Central memory CD4-positive, alpha-beta T cell (primary cell): ENCODE results near the gene ATXN8OS.
"Not testable (repeated sequence)": the region's sequence is repeated elsewhere in the genome, so short reads cannot be mapped to it uniquely, and the experiment has no call there.

ENCODE experiments used
- DNase-seq: peaks from one replicate; pipeline ENCODE4 v3.0.0; 2022
- total RNA-seq, 3 experiments: gene quantifications; one replicate each; lab custom pipeline; 2026; lab: John Stamatoyannopoulos, UW

The ATXN8OS gene
- total RNA-seq, result 0 to 0.04 (median 0) reads per million in 3 experiments

DNA sequence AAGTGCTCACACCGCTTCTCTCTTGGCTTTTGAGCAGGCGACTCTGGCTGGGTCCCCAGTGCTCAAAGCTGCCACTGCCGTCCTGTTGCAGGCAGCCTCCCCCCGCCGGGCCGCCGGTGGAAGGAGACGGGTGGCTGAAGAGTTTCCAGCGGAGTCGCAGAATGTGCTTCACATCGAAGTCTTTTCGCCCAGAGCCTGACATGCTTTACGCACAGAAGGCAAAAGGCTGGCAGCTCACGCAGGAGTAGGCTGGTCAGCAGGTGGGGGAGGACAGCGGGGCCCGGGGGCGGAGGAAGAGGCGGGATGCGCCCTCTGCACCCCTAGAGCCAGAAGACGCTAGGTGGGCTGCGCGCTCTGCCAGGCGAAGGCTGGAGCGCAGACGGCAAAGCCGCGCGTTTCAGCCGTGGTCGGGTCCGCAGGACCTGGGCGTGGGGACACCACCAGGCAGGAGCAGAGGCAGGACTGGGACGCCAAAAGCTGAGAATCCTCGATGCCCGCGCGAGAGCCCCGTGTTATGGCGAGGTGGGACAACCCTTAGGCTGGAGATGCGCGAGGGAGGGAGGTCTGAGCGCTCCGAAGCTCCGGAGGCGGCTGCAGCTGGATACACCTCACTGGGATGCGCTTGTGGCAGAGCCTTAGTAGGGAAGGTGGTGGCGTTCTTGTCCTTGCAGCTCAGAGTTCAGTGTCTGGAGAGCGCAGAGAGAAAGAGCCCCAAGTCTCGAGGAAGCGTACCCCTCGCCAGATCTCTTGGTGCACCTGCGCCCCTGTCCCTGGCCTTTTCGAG, at the start of gene ATXN8OS:
Gene ATXN8OS, plus strand, starts transcription at position 329 of the 784 bp plus-strand sequence.
- no peak for DNase-seq

DNA sequence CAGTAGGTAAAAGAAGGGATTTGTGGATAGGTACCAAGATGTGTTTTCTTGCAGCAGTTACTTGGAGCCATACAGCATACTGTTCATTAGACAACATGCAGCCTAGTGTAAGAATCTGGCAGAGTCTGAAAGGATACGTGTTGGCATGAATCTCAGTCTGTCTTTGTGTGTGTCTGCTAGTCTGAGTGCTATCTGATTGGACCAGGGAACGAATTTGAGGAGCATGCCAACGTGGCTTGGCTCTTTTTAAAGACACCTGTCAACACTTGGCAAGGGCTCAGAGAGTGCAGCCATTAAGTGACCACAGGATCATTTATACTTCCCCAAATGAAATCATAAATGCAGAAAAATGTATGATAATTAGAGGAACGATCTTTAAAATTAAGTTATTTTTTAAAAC, 27.6 kb upstream of the ATXN8OS start:
- no peak for DNase-seq

DNA sequence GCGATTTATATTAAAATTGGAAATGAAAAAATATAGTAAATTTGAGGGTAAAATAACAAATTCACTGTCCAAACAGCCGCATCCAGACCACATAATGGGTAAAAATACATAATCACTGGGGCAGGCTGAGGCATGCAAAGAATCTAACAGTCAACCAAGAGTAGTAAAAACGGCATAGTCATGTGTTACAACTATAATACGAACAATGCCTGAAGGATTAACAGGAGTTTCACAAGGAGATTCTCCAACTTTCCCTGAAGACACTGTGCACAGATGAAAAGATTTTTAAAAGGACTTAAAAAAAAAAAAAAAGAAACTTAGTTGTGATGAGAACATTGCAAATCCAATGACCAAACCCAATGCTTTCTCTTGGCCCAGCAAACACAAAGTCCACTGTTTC, 20.4 kb upstream of the ATXN8OS start:
- no peak for DNase-seq

DNA sequence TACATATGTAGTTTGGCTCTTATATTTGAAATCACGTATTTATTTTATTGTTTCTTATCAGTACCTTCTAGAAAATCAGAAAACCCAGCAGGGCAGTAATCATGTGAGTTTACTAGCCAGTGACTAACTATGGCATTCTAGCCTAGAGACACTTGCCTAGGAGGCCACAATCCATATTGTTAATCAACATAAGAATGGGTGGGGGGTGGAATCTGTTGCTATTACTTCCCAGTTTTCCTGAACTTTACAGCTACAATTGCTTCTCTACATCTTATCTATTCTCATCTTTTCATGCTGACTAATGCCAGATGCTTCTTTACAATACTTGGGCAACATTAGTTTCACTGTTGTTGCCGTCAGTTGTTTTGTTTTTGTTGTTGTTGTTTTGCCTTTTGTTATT, 18.7 kb upstream of the ATXN8OS start:
- DNase-seq, result no peak

DNA sequence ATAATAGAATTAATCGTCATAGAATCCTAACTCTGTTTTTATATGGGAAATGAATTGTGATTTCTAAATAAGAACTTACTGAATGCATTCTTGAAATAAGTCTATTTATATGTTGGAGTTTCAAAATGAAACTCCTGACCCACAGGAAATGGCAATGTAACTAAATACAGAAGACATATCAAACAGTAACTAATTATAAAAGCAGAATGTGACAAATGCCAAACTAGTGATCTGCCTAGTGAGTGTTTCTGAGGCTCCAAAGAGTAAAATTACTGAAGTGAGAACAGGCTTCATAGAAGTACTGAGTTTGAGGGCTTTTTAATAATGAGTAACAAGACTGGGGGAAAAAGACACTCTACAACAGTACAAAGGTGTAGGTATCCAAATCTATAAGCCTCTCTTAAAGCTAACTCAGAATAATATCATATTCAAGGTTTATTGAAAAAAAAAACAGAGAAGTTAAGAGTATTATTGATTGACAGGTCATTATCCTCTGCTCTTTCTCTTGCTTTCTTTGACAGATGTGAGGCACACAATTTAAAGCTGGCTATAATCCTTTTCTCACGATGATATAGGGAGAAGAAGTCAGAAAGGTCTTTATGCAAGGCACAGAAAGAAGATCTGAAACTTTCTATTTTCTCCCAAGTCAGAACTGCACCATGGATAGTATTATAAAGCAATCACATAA, 17.4 kb upstream of the ATXN8OS start:
- DNase-seq, result no peak

DNA sequence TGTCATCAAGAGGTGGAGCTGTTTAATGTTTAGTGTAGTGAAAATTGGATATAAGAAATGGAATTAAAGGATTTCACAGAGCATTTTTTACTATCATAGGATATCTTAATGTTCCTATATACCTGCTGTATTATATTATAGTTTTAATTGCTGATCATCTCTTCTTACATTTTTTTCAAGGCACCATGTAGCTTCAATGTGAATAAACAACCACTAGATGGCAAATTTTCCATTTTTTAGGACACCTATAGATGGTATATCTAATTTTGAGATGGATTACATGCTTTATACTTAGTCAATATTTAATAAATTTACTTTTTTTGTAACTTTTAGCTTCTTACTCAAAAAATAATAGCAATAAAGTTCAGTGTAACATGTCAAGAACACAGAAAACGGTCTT, 9.0 kb upstream of the ATXN8OS start:
- DNase-seq, result no peak

DNA sequence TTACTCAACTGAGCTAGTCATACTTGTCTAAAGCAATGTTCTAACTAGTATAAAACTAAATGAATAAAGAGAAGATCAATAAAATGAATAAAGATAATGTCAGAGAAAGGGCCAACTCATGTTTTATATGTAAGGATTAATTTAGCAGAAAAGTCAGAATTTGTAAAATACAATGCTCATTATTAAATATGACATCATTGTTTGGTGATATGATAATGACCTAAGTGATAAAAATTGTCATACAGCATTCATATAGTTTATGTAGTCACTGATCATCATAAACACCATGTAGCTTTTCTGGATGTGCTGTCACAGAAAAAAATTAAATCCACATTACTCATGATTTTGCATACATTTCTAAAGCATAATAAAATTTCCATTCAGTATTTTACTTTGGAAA, 3.1 kb upstream of the ATXN8OS start:
- no peak for DNase-seq

DNA sequence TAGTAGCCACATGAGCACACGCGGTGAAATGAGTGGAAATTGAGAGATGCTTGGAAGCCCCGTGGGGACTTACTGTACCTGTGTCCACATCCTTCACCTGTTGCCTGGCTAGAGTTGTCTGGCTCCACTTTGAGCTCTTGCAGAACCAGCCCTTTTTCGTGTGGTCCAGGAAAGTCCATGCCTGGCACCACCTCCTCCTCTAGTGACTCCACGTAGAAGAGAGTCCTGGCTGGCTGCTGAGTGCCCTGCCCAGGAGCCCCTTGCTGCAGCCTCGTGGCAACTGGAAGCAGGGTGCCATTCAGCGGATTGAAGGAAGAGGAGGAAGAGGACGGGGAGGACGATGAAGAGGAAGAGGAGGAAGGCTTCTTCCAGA, 515 bp upstream of the ATXN8OS start:
- DNase-seq, result no peak

DNA sequence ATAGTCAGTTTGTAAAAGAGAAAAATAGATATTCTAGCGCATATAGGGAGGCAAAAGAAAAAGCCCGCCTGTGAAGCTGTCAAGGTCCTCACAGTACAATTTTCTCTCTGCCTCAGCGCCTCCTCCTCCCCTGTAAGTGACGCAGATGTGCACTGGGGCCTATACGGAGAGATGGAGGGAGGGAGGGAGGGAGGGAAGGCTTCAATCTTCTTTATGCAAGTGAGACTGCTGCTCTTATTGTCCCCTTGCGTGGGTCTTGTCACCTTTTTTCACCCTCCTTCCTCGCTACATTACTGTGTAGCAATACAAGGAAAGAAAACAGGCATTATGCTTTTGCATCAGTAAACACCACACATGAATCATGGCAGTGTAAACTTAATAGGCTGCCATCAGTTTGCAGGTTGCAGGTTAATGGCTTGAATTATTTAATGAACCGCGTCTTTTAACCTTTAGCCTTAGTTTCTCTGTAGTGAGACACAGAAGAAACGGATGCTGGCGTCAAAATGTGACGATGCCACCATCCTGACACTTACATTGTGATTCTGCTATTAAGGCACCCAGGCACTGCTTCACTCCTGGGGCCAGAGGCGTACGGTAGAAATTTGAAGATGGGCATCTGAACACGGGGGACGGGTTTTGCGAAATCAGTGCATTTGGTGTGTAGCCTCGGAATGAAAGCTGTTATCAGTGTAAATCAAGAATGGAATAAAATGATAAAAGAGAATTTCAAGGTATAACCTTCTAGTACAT, 905 bp downstream of the ATXN8OS start, which contains the start of gene KLHL1:
Gene KLHL1, minus strand, starts transcription at position 97 of the 750 bp plus-strand sequence. CDS start 753 bp downstream, outside the sequence.
- DNase-seq, result no peak

DNA sequence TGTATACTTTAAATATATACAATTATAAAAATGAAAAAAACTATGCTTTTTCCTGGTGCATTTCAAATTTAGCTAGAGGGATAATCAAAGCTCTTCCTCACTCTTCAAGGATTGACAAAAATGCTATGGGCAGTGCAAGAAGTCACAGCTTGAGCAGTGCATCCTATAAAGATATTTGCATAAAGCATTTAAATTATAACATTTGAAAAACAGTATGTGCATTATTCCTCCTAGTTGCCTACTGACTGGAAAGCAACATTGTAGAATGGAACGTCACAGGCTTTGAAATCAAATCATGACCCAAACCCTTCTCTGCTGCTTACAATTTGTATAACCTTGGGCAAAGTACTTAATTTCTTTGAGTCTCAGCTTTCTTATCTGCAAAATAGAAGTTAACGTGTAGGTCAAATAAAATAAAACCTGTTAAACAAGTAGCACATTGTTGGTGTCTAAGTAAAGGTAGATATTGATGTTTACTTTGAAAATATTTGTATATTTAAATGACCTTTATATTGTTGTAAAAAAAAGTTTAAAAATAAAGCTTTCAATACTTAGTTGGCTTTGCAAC, 9.8 kb downstream of the ATXN8OS start:
- DNase-seq, result no peak

DNA sequence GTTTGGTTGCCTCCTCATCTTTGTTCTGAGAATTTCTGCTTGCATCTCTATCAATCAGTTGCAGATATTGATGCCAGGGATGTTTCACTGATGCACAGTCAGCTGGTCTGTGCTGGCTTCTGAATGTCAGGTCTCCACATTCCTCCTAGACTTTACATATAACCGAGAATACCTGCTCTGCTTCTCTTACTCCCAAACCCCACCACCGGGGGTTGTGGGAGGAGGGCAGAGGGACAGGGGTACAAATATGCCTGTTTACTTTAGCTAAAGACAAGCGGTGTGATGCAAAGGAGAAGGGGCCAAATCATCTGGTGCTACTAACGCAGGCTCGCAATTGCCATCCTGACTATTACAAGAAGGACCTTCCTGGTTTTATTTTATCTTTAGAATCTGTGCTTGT, 18.1 kb downstream of the ATXN8OS start:
- DNase-seq, result no peak

DNA sequence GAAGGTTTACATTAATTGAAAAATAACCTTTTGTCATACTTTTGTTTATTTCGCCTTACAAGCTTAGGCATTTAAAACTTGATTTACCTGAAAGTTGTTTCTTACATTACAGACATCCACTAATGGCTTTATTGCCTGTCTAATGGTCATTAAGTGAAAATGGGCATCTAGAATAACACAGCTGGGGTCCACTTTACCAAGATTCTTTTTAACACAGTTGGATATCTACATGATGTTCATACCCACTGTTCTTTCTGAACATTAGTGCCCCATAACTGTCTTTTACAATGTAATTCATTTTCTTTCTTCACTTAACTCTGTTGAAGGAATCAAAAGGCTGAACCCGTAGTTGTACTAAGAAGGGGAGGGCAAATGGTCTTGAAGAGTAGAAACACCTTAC, 20.5 kb downstream of the ATXN8OS start:
- DNase-seq, result no peak

DNA sequence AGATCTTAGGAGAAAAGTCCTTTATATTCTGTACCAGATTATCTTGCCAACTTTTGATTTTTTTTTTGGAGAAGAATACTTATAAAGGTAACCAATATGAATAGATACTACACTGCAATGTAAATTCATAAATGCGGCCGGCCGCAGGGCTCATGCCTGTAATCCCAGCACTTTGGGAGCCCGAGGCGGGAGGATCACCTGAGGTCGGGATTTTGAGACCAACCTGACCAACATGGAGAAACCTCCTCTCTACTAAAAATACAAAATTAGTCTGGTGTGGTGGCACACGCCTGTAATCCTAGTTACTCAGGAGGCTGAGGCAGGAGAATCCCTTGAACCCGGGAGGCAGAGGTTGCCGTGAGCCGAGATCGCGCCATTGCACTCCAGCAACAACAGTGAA, 35.0 kb downstream of the ATXN8OS start:
- not testable (repeated sequence) for DNase-seq

DNA sequence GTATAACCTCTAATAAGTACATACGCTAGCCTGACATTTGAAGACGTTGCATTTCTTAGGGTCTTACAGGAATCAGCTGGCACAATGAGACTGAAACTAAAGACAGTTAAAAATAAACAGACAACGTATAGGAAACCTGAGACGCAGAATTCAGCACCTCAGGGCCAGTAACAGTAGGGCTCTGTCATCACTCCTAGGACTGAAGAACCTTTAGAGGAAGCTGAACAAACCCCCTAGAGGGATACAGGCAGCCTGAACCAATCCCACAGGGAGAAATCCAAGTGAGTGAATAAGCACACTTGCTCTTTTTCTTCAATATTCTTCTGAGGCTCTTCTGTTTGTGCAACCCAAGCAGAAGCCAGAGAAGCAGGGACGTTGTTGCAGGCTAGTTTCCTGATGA, 54.5 kb downstream of the ATXN8OS start:
- DNase-seq, result no peak

DNA sequence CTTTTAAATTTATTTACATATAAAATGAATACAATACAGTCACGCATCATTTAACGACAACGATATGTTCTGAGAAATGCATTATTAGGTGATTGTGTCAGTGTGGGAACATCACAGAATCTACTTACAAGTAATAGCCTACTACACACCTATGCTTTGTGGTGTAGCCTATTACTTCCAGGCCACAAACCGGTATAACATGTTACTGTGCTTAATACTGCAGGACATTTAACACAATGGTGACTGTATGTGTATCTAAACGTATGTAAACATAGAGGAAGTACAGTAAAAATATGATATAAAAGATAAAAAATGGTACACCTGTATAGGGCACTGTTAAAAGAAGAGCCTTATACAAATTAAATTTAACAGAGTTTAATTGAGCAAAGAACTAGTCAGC, 63.1 kb downstream of the ATXN8OS start:
- DNase-seq, result no peak

DNA sequence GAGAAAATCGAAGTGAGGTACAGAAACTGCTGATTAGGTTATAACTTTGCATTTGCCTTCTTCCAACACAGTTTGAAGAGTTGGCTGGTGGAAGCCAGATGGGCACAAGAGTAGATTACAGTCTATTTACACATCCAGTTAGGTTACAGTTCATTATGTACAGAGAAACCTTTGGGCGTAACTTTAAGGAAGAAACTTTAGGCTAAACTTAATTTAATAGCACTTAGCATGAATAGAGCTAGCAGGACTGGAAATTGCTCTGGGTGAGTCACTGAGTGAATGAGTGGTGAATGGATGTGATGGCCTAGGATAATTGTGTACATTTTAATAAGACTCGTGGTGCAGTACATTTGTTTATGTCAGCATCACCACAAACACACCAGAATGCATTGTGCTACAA, 63.5 kb downstream of the ATXN8OS start:
- no peak for DNase-seq

DNA sequence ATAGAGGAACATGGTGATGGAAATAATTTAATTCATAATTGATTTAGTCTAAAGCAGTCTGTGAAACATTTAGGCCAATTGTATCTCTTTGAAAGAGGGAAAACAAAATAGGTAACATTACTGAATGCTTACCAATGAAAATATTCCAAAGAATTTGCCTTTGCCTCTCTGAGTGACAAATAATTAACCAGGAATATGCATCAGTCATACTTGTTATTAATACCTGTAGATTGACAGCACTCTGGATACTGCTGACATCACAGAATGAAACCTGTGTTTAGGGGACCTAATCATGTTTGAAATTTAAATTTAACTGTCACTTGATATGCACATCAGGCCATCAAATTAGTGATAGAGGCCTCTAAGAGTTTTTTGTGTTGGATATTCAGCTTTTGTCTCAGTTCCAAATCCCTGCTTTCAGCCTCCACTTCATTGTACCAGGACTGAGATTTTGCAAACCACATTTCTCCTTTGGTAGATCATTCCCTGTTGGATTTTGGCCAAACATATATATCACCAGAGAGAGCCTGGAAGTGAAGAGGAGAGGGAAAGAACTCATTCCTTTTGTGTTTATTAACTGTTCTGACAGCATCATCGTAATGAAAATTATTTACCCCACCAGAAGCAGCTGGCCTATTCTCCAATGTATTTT, 65.4 kb downstream of the ATXN8OS start:
- no peak for DNase-seq

DNA sequence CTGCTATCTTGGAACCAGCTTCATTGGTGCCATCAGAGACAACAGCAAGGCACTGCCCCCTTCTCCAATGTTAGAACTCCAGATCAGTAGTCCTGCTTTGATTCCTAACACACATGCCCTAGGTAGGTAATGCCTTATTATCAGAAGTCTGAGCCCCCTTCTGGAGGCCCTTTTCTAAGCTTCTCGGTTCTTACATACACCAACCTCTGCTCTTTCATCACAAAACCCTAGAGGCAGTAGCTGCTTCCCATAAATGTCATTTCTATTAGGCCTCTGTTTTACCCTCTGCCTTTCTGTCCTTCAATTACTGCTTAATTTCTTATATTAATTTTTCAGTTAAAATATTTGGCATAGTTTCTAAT, 66.0 kb downstream of the ATXN8OS start:
- no peak for DNase-seq

DNA sequence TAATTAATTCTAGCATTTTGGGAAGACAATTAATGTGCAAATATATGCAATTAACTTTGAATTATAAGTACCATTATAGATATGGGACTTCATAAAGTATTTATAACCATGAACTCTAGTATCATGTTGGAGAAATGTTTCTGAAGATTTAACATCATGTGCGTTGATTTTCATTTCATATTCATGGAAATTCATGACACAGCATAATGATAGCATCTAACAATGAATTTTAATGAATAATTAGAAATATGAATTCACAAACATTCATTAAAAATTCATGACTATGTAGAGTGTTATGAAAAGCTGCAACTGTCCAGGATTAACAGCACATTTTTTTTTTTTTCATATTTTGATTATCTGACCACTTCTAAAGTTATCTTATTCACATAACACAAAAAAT, 70.7 kb downstream of the ATXN8OS start:
- DNase-seq, result no peak
